Measurements from ENCODE around the gene SH3TC1. TPM values are rescaled to one million over a fixed set of nuclear protein-coding genes. Genes with fewer than 3 reads are reported as not detected.

Gene SH3TC1
- polyA plus RNA-seq, 1 donor (not counting 4 experiments of a cell fraction or from before 2014, with no cell fraction given) = 12.3 TPM

DNA sequence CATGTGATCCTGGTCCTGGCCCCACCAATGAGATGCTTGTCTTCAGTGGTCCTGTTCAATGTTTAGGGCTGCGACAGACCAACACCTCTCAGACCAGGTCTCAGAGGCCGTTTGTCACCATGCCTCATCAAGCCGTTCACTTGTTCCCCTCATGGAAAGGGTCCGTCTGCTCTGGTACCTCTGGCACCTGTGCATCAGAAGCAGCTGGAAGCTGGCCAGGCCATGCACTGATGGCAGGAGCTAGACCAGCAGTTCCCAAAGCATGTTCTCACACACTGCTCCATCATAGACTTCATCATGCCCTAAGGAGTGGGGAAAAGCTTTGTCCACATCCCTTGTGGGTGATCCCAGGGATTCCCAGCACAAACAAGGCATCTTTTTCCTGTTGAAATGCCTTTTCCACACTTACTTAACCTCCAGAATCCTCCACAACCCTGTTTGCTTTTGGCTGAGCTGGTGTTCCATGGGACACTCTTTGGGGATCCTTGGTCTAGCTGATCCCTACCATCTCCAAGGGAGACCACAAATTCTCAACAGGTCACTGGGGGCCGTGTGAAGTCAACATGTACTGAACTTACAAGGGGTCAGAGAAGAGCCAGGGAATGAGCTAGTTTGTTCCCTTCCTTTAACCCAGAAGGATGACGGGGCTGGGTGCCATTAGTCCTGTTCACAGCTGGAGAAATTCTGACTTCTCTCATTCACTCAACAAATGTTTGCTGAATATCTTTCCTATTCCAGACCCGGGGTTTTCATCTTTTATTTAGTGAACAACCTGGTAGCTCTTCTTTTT, 21.8 kb downstream of the SH3TC1 start:
- Histone ChIP-seq H3K27ac (ENCODE audit: control insufficient read depth, insufficient read depth, low read length) (no peak overlapping the region), H3K4me3 (ENCODE audit: control insufficient read depth in 2 of 3, extremely low read depth in 1 of 3, insufficient read depth in 2 of 3, low read depth in 1 of 3, low read length in 3 of 3) (no peak overlapping the region)
- dilution Hi-C loops (cut with MboI; ENCODE audit: extremely low pct_ligation_motif_present, low sequenced_read_pairs) = no loop called here

DNA sequence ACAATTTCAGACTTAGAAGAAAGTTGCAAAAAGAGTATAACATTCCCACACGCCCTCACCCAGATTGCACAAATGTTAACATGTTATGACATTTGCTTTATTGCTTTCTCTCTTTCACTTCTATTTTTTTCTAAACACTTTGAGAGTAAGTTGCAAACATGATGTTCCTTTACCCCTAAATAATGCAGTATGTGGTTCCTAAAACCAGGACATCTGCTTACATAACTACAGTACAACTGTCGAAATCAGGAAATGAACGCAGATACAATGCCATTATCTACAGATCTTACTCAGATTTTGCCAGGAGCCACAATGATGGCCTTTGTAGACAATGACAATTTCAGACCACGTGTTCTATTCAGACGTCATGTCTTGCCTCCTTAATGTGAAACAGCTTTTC, 22.4 kb downstream of the SH3TC1 start:
- no peaks in the 10 kb centered on the region for H3K9me1 ChIP-seq (ENCODE audit: control insufficient read depth, extremely low read depth, insufficient read depth, low read length)
- H3K27ac ChIP-seq (ENCODE audit: control insufficient read depth, insufficient read depth, low read length) = no peak overlapping the region
- no peak overlapping the region for H3K4me3 ChIP-seq (ENCODE audit: control insufficient read depth in 2 of 3, extremely low read depth in 1 of 3, insufficient read depth in 2 of 3, low read depth in 1 of 3, low read length in 3 of 3)
- no peak for FAIRE-seq
- no peak overlapping the region for H3K4me2 ChIP-seq (ENCODE audit: control insufficient read depth, extremely low read depth, insufficient read depth, low read depth, low read length)
- H3K79me2 ChIP-seq (ENCODE audit: control insufficient read depth, insufficient read depth, low read length) = no peaks in the 10 kb centered on the region
- H3K9me3 ChIP-seq (ENCODE audit: control insufficient read depth, low read depth, low read length) = no peaks in the 10 kb centered on the region
- dilution Hi-C loops (cut with MboI; ENCODE audit: extremely low pct_ligation_motif_present, low sequenced_read_pairs) = no loop called here
- H2AFZ ChIP-seq (ENCODE audit: control insufficient read depth, low read length) = no peak overlapping the region
- peaks cover 41 to 57% of the 10 kb centered on the region in 2 experiments for H3K36me3 ChIP-seq (ENCODE audit: control insufficient read depth in 2 of 2, extremely low read depth in 1 of 2, insufficient read depth in 2 of 2, low read length in 2 of 2)
- no peaks in the 10 kb centered on the region for H3K4me1 ChIP-seq (ENCODE audit: control insufficient read depth, extremely low read depth, insufficient read depth, low read length)
- H4K20me1 ChIP-seq (ENCODE audit: control insufficient read depth, extremely low read depth, insufficient read depth, low read length) = no peaks in the 10 kb centered on the region
- TF ChIP-seq CTCF (optimal IDR thresholded peaks at IDR 0.05 in 1 of 3, IDR thresholded peaks at IDR 0.05 in 1 of 3, conservative IDR thresholded peaks at IDR 0.05 in 1 of 3; ENCODE audit: extremely low read depth in 1 of 3, insufficient read depth in 2 of 3, low read length in 3 of 3) = no peak
- TF ChIP-seq EZH2 (IDR thresholded peaks at IDR 0.05; ENCODE audit: low read length) = no peak
- no peaks in the 10 kb centered on the region for H3K27me3 ChIP-seq (ENCODE audit: control insufficient read depth, extremely low read depth, insufficient read depth, low read length)
- DNase-seq (ENCODE audit: low read depth, low spot score) = no peak
- H3K9ac ChIP-seq (ENCODE audit: control insufficient read depth, extremely low read depth, insufficient read depth, low read length) = no peak overlapping the region

More for the DNA sequence above, 21.8 kb downstream of the SH3TC1 start:
- no peaks in the 10 kb centered on the region for H3K4me1 ChIP-seq (ENCODE audit: control insufficient read depth, extremely low read depth, insufficient read depth, low read length)
- peaks cover 42 to 62% of the 10 kb centered on the region in 2 experiments for H3K36me3 ChIP-seq (ENCODE audit: control insufficient read depth in 2 of 2, extremely low read depth in 1 of 2, insufficient read depth in 2 of 2, low read length in 2 of 2)
- no peaks in the 10 kb centered on the region for H3K27me3 ChIP-seq (ENCODE audit: control insufficient read depth, extremely low read depth, insufficient read depth, low read length)
- no peaks in the 10 kb centered on the region for H4K20me1 ChIP-seq (ENCODE audit: control insufficient read depth, extremely low read depth, insufficient read depth, low read length)
- no peak overlapping the region for H3K4me2 ChIP-seq (ENCODE audit: control insufficient read depth, extremely low read depth, insufficient read depth, low read depth, low read length)
- H3K9me3 ChIP-seq (ENCODE audit: control insufficient read depth, low read depth, low read length) = no peaks in the 10 kb centered on the region
- DNase-seq (ENCODE audit: low read depth, low spot score) = no peak
- no peaks in the 10 kb centered on the region for H3K79me2 ChIP-seq (ENCODE audit: control insufficient read depth, insufficient read depth, low read length)
- no peak overlapping the region for H2AFZ ChIP-seq (ENCODE audit: control insufficient read depth, low read length)
- no peak overlapping the region for H3K9ac ChIP-seq (ENCODE audit: control insufficient read depth, extremely low read depth, insufficient read depth, low read length)
- no peak for FAIRE-seq
- TF ChIP-seq EZH2 (IDR thresholded peaks at IDR 0.05; ENCODE audit: low read length) = no peak
- TF ChIP-seq CTCF (optimal IDR thresholded peaks at IDR 0.05 in 1 of 3, IDR thresholded peaks at IDR 0.05 in 1 of 3, conservative IDR thresholded peaks at IDR 0.05 in 1 of 3; ENCODE audit: extremely low read depth in 1 of 3, insufficient read depth in 2 of 3, low read length in 3 of 3) = no peak
- no peaks in the 10 kb centered on the region for H3K9me1 ChIP-seq (ENCODE audit: control insufficient read depth, extremely low read depth, insufficient read depth, low read length)

Data from keratinocyte (primary cell).